Activated CD4-positive, alpha-beta T cell treated with anti-CD3 and anti-CD28 coated beads, Interleukin-2, amount 10 ng/mL, durations not matched to agents 24 days and 14 days (primary cell): Measurements from ENCODE around the gene ASB6. TPM values are rescaled to one million over a fixed set of nuclear protein-coding genes. Genes with fewer than 3 reads are reported as not detected.
"Not testable (repeated sequence)": the region's sequence is repeated elsewhere in the genome, so short reads cannot be mapped to it uniquely, and the experiment has no call there.

ENCODE experiments used
- DNase-seq: peaks from one replicate; pipeline ENCODE4 v3.0.0; 2022
- H3K27ac Mint-ChIP-seq: one replicate; pipeline ENCODE4 v1.8.0; 2022; ENCODE audit warnings: mild to moderate bottlenecking, mixed read lengths
- H3K27me3 Mint-ChIP-seq: one replicate; pipeline ENCODE4 v1.8.0; 2022; ENCODE audit warnings: mixed read lengths
- H3K36me3 Mint-ChIP-seq: one replicate; pipeline ENCODE4 v1.8.0; 2022; ENCODE audit warnings: low read depth, mild to moderate bottlenecking, mixed read lengths
- H3K4me1 Mint-ChIP-seq: one replicate; pipeline ENCODE4 v1.8.0; 2021; ENCODE audit warnings: mixed read lengths
- H3K4me3 Mint-ChIP-seq: one replicate; pipeline ENCODE4 v1.8.0; 2022; ENCODE audit warnings: mild to moderate bottlenecking, moderate library complexity, mixed read lengths
- H3K9me3 Mint-ChIP-seq: one replicate; pipeline ENCODE4 v1.8.0; 2021; ENCODE audit warnings: mixed read lengths
- intact Hi-C: fragments of 100-400 bp; cut with micrococcal nuclease; formaldehyde crosslinking; loops from one replicate; pipeline ENCODE4 v1.15.1; 2023
- total RNA-seq: library from RNA; stranded (reverse); gene quantifications from 2 replicates; pipeline ENCODE4 v1.2.3, GENCODE V29; 2022

Gene ASB6
- total RNA-seq, 1 donor from 2014 or later: 22.7 TPM

DNA sequence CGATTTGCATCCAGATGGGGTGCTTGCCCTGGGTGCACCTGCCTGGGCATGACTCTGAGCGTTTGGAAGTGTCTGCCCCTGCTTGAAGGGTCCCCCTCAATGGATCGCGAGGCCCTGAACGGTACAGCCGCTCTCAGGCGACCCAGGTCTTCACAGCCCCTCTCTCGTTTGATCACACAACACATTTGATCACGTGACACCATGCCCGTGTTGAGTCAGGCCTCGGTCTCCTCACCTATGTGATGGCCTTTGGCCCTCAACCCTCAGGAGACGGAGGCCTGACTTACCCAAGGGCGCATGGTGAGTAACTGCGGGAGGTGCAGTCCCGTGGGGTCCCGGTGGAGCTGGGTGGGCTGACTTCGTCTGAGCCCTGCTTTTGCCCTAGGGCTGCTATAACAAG is 3.0 kb upstream of the ASB6 start:
- Mint-ChIP-seq H3K9me3 (no peaks in the 10 kb centered on the region), H3K4me1 (peaks cover 14% of the 10 kb centered on the region), H3K4me3 (no peak overlapping the region), H3K36me3 (peaks cover 2% of the 10 kb centered on the region), H3K27me3 (no peaks in the 10 kb centered on the region), H3K27ac (no peak overlapping the region)
- intact Hi-C loops: loop anchor here (5.0 kb wide), 1 partner anchor 82 kb away; no protein-coding TSS in a partner anchor
- no peak for DNase-seq

DNA sequence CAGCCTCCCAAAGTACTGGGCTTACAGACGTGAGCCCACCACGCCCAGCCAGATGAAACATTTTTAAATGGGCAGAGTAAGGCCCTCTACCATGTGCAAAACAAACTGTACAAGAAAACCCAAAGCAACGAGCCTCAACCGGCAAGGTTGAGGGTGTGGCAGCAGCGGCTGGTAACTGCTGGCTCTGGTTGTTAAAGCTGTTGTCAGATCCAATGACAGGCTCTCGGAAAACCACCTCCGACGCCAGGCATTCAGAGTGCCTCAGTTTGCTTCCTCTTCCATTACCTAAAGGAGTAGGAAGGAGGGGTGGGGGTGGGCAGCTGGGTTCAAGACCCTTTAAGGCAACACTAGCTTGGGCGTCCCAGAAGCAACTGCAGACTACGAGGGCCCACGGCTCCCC is 2.4 kb upstream of the ASB6 start:
- H3K4me3 Mint-ChIP-seq: no peak overlapping the region
- intact Hi-C loops: loop anchor here (5.0 kb wide), 1 partner anchor 83 kb away; no protein-coding TSS in a partner anchor
- H3K27me3 Mint-ChIP-seq: no peaks in the 10 kb centered on the region
- no peak overlapping the region for H3K27ac Mint-ChIP-seq
- H3K4me1 Mint-ChIP-seq: peaks cover 16% of the 10 kb centered on the region
- H3K9me3 Mint-ChIP-seq: no peaks in the 10 kb centered on the region
- no peak for DNase-seq
- H3K36me3 Mint-ChIP-seq: peaks cover 3% of the 10 kb centered on the region

DNA sequence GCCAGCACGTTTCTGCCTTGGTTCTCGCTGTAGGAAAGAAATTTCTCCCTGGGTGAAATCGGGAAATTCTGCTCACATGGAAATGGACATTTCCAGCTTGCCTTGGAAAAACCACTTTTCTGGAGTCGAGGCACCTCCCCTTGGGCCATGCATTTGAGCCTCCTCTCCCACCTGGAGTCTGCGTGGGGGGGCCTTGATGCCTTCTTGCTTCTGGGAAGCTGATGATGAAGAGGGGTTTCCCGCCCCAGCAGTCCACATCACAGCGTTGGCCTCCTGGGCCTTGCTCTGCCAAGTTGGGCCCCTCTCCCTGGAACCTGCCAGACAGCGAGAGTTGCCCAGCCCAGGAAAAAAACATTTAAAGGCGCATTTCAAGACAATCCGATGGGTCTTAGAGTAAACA is 1.8 kb upstream of the ASB6 start:
- Mint-ChIP-seq H3K27me3 (no peaks in the 10 kb centered on the region), H3K27ac (no peak overlapping the region), H3K4me1 (peaks cover 16% of the 10 kb centered on the region), H3K9me3 (no peaks in the 10 kb centered on the region), H3K36me3 (peaks cover 4% of the 10 kb centered on the region), H3K4me3 (no peak overlapping the region)
- no peak for DNase-seq
- intact Hi-C loops: loop anchor here (2.0 to 5.0 kb wide), 2 partner anchors 84 to 139 kb away; no protein-coding TSS in a partner anchor

DNA sequence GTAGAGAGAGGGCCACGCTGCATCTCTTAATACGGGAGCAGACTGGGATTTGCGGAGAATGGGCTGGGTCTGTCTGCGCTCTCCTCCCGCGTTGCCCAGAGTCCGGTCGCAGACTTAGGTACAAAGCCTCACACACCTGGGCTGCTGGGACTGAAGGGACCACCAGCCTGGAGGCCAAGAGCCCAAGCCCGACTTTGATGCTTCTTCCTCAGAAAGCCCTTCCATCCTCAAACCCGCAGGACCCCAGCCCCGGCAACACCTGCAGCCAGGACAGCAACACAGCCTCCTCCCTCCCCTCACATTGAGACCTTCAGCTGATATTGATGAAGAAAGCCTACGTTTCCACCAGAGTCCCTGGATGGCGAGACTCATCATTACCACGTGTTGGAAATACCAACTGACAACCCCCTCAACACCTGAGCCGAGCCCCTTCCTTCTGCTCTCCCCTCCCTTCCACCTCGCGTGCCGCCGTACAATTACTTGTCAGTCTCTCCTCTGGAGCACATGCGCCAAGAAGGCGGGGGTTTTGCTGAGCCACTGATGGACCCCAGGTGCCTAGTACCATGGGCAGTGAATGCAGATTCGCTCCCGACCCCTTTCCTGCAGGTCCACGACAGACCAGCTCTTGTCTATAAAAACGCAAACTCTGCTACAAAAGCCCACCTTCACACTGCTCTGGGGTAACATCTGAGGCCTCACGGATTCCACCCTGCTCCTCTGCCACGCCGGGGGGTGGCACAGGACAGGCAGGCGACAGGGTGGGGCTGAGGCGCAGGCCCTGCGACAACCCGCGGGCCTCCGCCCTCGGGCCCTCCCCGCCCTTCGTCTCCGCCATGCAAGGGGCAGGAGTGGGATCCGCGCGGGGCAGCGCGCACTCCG is 841 bp downstream of the ASB6 start:
- intact Hi-C loops: loop anchor here (2.0 to 5.0 kb wide), 2 partner anchors 14 to 86 kb away; partner anchors contain the start of gene NTMT1
- H3K27ac Mint-ChIP-seq: peak overlapping the region; percentile 76
- H3K9me3 Mint-ChIP-seq: no peaks in the 10 kb centered on the region
- no peaks in the 10 kb centered on the region for H3K27me3 Mint-ChIP-seq
- no peak for DNase-seq
- peaks cover 16% of the 10 kb centered on the region for H3K4me1 Mint-ChIP-seq
- peaks cover 14% of the 10 kb centered on the region for H3K36me3 Mint-ChIP-seq
- peak overlapping the region; percentile 90 for H3K4me3 Mint-ChIP-seq

DNA sequence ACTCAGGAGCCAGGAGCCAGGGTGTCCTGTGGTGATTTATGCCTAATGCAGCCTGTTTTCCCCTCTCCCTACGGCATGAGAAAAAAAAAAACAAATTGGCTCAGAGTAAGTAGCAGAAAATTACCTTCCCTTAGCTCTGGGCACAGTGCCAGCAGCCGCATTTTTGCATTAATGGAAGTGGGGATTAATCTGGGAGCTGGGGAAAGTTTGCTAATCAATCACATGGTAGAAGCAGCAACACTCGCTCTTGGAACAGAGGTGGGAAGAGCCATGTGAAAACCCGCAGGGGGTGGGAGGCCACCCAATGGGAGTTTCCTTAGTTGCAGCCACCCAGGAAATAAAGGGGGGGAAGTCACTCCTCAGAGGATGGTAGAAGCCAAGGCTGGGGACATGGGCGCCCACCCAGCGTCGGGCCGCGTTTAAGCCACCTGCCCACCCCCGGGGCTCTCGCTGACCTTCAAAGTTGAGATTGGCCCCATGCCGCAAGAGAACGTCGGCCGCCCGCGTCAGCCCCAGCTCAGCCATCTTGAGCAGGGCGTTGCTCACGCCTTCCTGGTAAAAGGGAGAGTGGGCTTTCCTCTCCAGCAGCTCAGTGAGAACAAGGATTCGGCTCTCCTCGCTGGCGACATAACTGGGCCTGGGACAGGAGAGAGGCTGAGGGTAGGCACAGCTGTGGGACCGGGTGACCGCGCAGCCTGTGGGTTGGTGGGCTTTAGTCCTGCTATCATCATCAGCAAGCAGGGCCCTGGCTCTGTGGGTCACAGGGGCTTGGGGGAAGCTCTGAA is 1.7 kb downstream of the ASB6 start:
- Mint-ChIP-seq H3K4me3 (peak overlapping the region; percentile 90), H3K4me1 (peaks cover 16% of the 10 kb centered on the region), H3K36me3 (peaks cover 20% of the 10 kb centered on the region), H3K27ac (no peak overlapping the region), H3K9me3 (no peaks in the 10 kb centered on the region), H3K27me3 (no peaks in the 10 kb centered on the region)
- DNase-seq: no peak
- intact Hi-C loops: loop anchor here (2.0 to 5.0 kb wide), 2 partner anchors 13 to 87 kb away; partner anchors contain the start of gene NTMT1

DNA sequence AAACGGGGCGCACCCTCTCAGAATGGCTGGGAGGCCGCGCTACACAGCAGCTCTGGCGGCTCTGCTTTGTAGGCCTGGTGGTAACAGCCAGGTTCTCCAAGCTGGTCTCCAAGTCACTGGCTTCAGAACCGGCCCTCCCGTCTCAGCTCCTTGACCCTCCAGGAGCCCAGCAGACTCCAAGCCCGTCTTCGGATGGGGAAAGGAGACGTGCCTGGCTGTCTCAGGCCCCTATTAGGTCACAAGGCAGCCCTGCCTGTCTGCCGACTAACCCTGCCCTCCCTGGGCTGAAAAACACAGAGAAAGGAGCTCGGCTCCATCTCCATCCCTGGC is 2.2 kb downstream of the ASB6 start:
- no peak for DNase-seq
- peaks cover 25% of the 10 kb centered on the region for H3K36me3 Mint-ChIP-seq
- H3K9me3 Mint-ChIP-seq: no peaks in the 10 kb centered on the region
- no peaks in the 10 kb centered on the region for H3K27me3 Mint-ChIP-seq
- H3K4me3 Mint-ChIP-seq: peak overlapping the region; percentile 90
- H3K4me1 Mint-ChIP-seq: peaks cover 16% of the 10 kb centered on the region
- intact Hi-C loops: loop anchor here (2.0 to 5.0 kb wide), 2 partner anchors 13 to 88 kb away; partner anchors contain the start of gene NTMT1
- H3K27ac Mint-ChIP-seq: no peak overlapping the region

DNA sequence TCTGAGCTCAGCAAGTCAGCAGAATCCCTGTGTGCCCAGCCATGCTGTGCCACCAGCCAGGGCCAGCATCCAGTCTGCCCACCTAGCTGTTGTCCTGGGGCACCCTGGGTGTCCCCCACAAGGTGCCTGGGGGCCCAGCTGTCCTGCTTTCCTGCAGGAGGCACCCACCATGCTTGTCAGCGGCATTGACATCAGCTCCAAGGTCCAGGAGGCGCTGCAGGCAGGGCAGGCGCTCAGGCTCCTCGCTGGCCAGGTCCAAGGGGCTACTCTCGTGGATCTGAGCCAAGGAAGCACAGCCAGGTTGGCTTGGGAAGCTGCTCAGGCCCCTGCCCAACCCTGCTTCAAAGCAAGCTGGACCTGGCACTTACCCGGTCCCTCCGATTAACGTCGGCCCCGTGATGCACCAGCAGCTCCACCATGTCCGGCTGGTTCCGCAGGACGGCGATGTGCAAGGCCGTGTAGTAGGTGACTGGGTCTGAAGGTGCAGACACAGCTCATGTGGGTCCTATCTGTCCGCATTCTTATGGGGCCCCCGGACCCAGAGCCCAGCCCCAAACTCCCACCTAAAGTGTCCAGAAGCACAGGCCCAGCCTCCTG is 2.8 kb downstream of the ASB6 start:
- DNase-seq: no peak
- intact Hi-C loops: no loop called here
- peaks cover 16% of the 10 kb centered on the region for H3K4me1 Mint-ChIP-seq
- H3K27me3 Mint-ChIP-seq: no peaks in the 10 kb centered on the region
- H3K36me3 Mint-ChIP-seq: peaks cover 28% of the 10 kb centered on the region
- H3K9me3 Mint-ChIP-seq: no peaks in the 10 kb centered on the region
- no peak overlapping the region for H3K4me3 Mint-ChIP-seq
- H3K27ac Mint-ChIP-seq: no peak overlapping the region

DNA sequence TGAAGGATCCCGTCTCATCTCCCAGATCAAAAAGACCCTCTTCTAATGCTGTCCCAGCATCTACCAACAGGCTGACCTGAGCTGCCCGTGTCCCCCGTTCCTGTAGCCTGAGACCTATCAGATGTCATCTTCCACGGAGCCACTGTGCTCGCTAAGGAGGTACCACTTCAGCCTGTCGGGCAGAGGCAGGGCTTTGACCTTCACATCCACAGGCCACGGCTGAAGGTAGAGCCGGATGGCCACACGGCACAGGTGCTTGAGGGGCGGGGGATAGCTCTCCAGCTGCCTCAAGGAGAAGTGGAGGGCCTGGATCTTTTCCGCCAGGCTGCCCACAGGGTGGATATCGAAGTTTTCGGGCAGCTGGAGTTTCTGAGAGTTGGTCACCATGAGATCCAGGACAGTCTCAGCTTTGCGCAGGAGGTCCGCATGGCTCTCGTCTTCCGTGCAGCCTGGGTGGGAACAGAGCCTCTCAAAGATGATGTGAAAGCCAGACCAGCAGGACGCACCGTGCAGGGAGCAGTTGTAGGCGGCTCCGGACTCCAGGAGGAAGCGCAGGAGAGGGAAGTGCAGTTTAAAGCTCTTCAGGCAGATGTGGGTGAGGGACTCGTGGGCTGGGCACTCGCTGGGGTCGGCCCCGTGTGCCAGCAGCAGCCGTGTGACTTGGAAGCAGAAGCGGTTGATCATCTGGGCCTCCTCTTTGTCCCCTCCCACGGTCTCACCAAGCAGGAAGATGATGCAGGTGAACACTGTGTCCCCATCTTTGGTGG is 4.1 kb downstream of the ASB6 start:
- no peak overlapping the region for H3K27ac Mint-ChIP-seq
- intact Hi-C loops: no loop called here
- no peaks in the 10 kb centered on the region for H3K9me3 Mint-ChIP-seq
- H3K27me3 Mint-ChIP-seq: no peaks in the 10 kb centered on the region
- H3K36me3 Mint-ChIP-seq: peaks cover 37% of the 10 kb centered on the region
- DNase-seq: peak; percentile 56
- no peak overlapping the region for H3K4me3 Mint-ChIP-seq
- peaks cover 16% of the 10 kb centered on the region for H3K4me1 Mint-ChIP-seq

DNA sequence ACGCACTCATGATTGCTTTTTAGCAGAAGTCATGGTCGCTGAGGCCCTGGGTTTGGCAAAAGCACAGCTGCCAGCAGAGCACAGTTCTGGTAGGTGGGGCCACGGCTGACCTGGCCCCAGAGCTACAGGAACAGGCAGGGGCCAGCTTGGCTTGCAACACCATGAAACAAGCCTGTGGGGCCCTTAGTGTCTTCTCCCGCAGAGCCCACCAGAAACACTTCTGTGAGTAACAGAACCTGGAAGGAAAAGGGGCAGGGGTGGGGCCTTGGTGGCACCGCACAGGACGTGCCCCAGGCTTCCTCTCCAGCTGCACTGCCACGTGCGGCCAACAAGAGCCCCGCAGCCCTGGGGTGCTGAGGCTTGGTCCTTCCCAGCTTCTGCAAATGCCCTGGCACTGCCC is 4.8 kb downstream of the ASB6 start:
- Mint-ChIP-seq H3K27ac (no peak overlapping the region), H3K9me3 (no peaks in the 10 kb centered on the region), H3K27me3 (no peaks in the 10 kb centered on the region), H3K36me3 (peaks cover 44% of the 10 kb centered on the region), H3K4me3 (no peak overlapping the region), H3K4me1 (peaks cover 18% of the 10 kb centered on the region)
- intact Hi-C loops: no loop called here
- DNase-seq: no peak

DNA sequence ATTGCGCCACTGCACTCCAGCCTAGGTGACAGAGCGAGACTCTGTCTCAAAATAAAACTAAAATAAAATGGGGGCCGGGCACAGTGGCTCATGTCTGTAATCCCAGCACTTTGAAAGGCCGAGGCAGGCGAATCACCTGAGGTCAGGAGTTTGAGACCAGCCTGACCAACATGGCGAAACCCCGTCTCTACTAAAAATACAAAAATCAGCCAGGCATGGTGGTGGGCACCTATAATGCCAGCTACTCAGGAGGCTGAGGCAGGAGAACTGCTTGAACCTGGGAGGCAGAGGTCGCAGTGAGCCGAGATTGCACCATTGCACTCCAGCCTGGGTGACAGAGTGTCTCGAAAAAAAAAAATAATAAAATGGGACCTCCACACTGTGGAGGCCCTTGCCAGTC is 5.6 kb downstream of the ASB6 start:
- peaks cover 46% of the 10 kb centered on the region for H3K36me3 Mint-ChIP-seq

DNA sequence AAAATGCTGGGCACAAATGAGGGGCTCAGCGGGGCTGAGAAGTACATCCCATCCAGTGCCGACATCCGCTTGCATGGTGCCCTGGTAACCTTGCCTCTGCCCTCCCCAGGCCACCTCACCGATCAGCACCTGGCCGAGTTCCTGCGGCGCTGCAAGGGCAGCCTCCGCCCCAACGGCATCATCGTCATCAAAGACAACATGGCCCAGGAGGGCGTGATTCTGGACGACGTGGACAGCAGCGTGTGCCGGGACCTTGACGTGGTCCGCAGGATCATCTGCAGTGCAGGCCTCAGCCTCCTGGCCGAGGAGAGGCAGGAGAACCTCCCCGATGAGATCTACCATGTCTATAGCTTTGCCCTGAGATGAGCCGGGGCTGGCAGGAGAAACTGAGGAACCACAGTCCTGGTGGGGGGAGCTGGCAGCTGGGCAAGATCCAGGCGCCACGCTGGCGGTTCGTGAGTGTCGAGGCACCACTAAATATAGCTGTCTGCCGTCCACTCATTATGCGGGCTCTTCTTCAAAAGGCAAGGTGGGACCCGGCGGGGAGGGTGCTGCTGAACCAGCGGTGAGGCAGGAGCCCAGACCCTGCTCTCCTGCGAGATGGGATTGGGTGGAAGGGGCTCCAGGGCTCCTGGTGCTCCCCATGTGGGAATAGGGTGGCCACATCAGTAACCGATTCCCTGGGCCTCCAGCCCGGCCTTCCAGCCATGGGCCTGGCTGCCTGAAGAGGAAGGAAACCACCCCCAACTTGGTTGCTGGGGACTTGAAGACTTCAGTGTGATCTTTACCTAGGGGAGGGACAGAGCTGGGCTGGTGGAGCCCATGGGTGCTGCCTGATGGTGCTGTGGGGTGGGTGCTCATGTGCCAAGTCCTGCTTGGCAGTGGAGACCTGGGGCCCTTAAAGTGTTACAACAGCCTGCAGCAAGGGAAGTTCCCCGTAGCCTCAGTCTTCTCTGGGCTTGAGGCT is 6.6 kb downstream of the ASB6 start:
- H3K9me3 Mint-ChIP-seq: no peaks in the 10 kb centered on the region
- no peak for DNase-seq

More for the DNA sequence above, 5.6 kb downstream of the ASB6 start:
- H3K4me3 Mint-ChIP-seq, H3K9me3 Mint-ChIP-seq, intact Hi-C loops, H3K27ac Mint-ChIP-seq, H3K27me3 Mint-ChIP-seq, DNase-seq: not testable (repeated sequence)
- H3K4me1 Mint-ChIP-seq: peaks cover 23% of the 10 kb centered on the region

DNA sequence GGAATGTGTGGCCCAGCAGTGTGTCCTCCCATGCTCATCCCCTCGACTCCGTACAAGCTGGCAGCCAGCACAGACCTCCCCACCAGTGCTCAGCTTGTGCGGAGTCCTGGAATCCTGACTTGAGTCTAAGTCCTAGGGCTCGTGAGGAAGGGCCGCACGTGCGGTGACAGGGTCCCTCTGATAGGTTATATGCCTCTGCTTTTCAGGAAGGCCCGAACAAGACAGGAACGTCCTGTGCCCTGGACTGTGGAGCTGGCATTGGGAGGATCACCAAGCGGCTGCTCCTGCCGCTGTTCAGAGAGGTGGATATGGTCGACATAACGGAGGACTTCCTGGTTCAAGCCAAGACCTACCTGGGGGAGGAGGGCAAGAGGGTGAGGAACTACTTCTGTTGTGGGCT is 8.1 kb downstream of the ASB6 start:
- DNase-seq: no peak
- H3K9me3 Mint-ChIP-seq: no peaks in the 10 kb centered on the region
- H3K4me1 Mint-ChIP-seq: peaks cover 16% of the 10 kb centered on the region
- intact Hi-C loops: no loop called here
- no peak overlapping the region for H3K27ac Mint-ChIP-seq
- no peak overlapping the region for H3K4me3 Mint-ChIP-seq
- peaks cover 46% of the 10 kb centered on the region for H3K36me3 Mint-ChIP-seq
- H3K27me3 Mint-ChIP-seq: no peaks in the 10 kb centered on the region

More for the DNA sequence above, 6.6 kb downstream of the ASB6 start:
- Mint-ChIP-seq H3K36me3 (peaks cover 45% of the 10 kb centered on the region), H3K4me1 (peaks cover 18% of the 10 kb centered on the region), H3K27me3 (no peaks in the 10 kb centered on the region), H3K27ac (no peak overlapping the region), H3K4me3 (no peak overlapping the region)
- intact Hi-C loops: no loop called here
